HG03558 (cell line): ENCODE measurements around the gene CFHR5.
A peak's percentile ranks its signal among the peaks of the same experiment; 100 is the strongest.
"Not testable (repeated sequence)": the region's sequence is repeated elsewhere in the genome, so short reads cannot be mapped to it uniquely, and the experiment has no call there.

ENCODE experiments used
- ATAC-seq: cut with Tn5 transposase; IDR thresholded peaks from one replicate; pipeline ENCODE4 v1.9.1; 2021; ENCODE audit warnings: moderate number of reproducible peaks; ENCODE audit not compliant: unreplicated experiment; ENCODE audit errors: extremely low read depth

The CFHR5 gene

DNA sequence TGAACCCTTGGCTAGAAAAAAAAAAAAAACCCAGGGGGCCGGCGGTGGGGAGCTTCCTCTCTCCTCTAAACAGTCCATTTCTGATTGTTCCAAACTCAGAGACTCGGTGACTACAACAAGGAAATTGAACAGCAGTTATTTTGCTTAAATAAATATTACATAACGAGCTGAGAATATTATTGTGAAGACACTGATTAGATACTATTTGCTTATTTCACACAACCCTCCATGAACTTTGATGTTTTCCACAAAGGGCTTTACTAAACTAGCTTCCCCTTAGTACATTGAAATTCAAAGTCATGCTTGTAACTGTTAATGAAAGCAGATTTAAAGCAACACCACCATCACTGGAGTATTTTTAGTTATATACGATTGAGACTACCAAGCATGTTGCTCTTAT is at the start of gene CFHR5:
Gene CFHR5 (plus strand): TSS at position 279 of the 400 bp plus-strand sequence. CDS start 109 bp downstream, at position 388.
- ATAC-seq, result no peak

DNA sequence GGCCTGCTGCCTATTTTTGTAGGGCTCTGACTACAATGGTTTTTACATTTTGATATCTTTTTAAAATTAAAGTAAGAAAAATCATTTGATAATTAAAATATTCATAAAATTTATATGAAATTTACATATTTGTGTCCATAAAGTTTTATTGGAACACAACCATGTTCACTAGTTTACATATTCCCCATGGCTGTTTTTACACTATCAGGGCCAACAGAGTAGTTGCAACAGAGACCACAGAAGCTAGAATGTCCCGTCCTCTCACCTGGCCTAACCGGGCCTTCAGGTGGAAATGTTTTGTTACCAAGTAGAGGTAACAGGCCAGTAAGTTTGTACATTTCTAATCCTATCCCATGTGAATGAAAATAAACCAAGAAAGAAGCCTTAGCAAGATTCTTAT is 44.5 kb upstream of the CFHR5 start:
- ATAC-seq, result not testable (repeated sequence)

DNA sequence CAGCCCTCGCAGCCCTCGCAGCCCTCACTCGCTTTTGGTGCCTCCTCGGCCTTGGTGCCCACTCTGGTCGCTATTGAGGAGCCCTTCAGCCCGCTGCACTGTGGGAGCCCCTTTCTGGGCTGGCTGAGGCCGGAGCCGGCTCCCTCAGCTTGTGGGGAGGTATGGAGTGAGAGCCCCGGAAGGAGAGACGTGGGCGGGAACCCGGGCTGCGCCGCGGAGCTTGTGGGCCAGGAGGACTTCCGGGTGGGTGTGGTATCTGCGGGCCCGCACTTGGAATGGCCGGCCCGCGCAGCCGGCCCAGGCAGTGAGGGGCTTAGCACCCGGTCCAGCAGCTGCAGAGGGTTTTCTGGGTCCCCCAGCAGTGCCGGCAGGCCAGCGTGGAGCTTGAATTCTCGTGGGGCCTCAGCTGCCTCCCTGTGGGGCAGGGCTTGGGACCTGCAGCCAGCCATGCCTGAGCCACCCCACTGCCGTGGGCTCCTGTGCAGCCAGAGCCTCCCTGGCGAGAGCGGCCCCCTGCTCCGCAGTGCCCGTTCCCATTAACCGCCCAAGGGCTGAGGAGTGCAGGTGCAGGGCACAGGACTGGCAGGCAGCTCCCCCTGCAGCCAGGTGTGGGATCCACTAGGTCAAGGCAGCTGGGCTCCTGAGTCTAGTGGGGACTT is 43.7 kb upstream of the CFHR5 start:
- ATAC-seq, result no peak

DNA sequence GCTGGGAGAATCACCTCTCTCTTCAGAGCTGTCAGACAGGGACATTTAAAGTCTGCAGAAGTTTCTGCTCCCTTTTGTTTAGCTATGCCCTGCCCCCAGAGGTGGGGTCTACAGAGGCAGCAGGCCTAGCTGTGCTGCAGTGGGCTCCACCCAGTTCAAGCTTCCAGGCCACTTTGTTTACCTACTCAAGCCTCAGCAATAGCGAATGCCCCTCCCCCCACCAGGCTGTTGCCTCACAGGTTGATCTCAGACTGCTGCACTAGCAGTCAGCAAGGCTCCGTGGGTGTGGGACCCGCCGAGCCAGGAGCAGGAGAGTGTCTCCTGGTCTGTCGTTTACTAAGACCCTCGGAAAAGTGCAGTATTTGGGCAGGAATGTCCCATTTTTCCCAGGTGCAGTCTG is 35.9 kb upstream of the CFHR5 start:
- ATAC-seq, result not testable (repeated sequence)

DNA sequence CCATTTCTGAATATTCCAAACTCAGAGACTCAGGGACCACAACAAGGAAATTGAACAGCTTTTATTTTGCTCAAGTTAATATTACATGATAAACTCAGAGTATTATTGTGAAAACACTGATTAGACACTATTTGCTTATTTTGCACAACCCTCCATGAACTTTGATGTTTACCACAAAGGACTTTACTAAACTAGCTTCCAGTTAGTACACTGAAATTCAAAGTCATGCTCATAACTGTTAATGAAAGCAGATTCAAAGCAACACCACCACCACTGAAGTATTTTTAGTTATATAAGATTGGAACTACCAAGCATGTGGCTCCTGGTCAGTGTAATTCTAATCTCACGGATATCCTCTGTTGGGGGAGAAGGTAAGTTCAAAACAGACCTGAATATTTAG is 33.8 kb upstream of the CFHR5 start, which contains the start of gene CFHR2:
Gene CFHR2 (plus strand): TSS at position 171 of the 400 bp plus-strand sequence. CDS start 143 bp downstream, at position 314.
- not testable (repeated sequence) for ATAC-seq

DNA sequence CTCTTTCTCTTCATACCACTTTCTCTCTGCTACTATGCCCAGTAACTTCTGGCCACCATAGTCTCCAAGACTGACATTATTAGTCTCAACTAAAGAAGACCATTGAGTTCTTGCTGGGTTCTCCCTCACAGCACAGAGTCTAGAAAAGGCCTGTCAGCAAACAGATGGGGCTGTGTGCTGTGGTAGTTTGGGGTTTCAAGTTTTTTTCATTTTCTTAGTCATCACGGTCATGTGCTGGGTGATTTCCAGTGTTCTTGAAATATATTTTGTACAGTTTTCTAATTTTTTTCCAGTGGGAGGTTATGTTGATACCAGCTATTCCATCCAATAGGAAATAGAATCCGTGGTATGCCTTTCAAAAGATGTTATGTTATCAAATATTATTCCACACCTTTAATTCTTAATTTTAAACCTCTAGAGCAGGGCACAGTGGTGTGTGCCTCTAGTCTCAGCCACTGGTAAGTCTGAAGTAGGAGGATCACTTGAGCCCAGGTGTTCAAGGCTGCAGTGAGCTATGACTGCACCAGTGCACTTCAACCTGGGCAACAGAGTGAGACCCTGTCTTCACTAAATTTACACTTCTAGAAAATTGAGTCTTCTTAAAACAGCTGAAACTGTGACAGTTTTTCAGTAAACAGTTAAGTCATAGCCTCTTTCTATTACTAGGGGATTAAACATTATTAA is 25.5 kb upstream of the CFHR5 start:
- ATAC-seq, result peak; percentile 87

DNA sequence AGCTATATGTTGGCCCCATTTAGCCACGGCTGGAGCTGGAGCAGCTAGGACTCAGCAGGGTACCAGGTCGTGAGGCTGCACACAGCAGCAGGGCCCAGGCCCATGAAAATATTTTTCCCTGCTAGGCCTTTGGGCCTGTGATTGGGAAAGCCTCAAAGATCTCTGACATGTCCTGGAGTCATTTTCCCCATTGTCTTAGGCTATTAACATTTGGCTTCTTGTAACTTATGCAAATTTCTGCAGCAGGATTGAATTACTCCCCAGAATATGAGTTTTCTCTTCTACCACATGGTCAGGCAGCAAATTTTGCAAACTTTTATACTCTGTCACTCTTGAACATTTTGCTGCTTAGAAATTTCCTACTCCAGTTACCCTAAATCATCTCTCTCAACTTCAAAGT is 22.6 kb upstream of the CFHR5 start:
- no peak for ATAC-seq

DNA sequence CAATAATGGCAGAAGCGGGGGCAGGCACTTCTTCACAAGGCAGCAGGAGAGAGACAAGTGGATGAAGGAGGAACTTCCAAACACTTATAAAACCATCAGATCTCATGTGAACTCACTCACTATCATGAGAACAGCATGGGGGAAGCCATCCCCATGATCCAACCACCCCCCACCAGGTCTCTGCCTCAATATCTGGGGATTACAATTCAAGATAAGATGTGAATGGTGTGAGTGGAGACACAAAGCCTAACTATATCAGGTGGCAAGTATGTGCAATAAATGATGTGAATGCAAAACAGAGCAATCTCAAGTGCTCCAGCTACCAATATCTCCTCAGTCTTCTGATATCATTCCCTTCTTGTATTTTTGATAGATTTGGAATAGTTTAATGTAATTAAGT is 21.4 kb upstream of the CFHR5 start:
- no peak for ATAC-seq

DNA sequence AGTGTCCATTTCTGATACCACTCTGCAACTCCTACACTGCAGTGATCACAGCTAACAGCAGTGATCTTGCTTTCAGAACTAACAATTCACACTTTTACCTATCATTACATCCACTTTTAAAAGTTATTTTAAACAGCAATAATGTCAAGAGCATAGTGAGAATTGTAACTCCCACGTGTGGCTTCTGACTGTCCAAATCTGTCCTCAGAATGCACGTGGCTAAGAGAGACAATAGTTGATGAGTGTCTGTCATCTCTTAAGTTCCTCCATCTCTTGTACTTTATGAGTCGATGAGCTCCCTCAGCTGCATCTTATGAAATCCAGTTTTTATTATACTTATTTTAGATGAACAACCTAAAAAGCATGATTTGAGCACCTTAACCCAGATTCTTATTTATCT is 16.5 kb upstream of the CFHR5 start:
- ATAC-seq, result no peak

DNA sequence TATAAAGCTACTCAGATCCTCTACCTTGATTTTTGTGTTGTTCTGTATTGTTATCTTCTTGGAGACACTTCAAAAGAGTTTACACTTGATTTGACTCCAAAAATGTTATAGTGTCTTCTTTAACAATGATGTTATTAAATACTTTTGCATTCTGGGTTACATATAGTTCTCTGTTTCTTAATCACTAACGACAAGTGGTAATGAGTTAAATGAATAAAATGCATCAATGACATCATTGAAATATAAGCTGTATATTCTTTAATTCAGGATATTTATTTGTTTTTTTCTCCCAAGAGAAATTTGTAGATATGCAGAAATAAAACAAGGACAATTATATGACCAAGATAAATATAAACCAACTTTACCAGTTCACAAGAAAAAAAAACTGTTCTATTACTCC is 7.2 kb upstream of the CFHR5 start:
- no peak for ATAC-seq

DNA sequence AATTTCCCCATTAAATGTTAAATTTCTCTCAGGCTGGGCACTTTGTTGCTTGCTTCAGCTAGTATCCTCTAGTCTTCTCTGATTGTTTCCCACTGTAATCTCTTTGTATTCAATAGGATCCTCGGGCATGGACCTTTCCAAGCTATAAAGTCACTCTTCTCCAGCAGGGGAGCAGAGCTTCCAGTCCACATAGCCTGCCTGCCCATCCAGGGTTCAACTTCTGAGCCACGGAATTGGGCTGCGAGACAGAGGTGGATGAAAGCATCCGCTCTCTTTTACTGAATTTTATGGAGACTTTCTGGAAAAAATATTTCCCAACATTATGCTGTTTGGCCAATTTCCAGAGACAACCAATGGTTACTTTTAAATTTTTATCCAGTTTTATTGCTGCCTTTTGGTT is 1.1 kb upstream of the CFHR5 start:
- ATAC-seq, result no peak

DNA sequence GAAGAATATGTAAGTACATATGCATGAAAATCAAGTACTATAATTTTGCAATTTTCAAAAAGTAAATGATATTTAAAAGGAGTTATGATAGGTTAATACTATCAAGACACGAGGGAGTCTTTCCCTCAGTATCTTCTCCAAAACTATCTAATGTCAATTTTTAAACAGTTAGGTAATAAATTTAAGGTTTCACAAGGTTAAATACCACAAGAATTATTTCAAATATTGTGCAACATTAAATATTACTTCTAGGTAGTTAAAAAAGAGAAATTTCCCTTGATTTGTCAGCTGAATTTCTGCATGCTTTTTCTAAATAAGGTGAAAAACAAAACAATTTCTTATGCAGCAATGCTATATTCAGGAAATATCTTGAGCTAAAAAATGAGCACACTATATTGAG is 3.5 kb downstream of the CFHR5 start:
- no peak for ATAC-seq

DNA sequence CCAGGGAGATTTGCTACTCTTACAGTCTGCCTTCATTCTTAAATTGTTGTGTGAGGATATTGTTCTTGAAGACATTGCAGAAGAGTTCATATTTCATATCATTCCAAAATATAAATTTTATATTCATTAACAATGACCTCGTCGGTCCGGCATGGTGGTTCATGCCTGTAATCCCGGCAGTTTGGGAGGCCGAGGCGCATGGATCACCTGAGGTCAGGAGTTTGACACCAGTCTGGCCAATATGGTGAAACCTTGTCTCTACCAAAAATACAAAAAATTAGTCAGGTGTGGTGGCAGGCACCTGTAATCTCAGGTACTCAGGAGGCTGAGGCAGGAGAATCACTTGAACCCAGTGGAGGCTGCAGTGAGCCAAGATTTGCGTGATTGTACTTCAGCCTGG is 4.9 kb downstream of the CFHR5 start:
- not testable (repeated sequence) for ATAC-seq

DNA sequence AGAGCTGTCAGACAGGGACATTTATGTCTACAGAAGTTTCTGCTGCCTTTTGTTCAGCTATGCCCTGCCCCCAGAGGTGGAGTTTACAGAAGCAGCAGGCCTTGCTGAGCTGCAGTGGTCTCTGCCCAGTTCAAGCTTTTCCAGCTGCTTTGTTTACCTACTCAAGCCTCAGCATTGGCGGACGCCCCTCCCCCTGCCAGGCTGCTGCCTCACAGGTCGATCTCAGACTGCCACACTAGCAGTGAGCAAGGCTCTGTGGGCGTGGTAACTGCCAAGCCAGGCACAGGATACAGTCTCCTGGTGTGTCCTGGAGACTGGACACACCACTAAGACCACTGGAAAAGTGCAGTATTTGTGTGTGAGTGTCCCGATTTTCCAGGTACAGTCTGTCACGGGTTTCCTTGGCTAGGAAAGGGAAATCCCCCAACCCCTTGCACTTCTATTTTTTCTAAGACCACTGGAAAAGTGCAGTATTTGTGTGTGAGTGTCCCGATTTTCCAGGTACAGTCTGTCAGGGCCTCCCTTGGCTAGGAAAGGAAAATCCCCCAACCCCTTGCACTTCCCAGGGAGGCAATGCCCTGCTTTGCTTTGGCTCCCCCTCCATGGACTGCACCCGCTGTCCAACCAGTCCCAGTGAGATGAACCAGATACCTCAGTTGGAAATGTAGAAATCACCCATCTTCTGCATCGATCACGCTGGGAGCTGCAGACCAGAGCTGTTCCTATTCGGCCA is 14.7 kb downstream of the CFHR5 start:
- not testable (repeated sequence) for ATAC-seq

DNA sequence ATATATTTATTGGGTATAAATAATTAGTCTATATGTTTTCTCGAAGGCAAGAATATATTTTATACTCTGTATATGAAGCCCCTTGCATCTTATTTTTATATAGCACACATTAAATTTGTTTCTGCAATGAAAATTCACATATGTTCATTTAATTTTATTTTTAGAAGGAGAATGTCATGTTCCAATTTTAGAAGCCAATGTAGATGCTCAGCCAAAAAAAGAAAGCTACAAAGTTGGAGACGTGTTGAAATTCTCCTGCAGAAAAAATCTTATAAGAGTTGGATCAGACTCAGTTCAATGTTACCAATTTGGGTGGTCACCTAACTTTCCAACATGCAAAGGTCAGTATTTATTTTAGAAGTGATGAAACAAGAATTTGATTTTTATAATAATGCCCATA is 16.6 kb downstream of the CFHR5 start:
- ATAC-seq, result no peak

DNA sequence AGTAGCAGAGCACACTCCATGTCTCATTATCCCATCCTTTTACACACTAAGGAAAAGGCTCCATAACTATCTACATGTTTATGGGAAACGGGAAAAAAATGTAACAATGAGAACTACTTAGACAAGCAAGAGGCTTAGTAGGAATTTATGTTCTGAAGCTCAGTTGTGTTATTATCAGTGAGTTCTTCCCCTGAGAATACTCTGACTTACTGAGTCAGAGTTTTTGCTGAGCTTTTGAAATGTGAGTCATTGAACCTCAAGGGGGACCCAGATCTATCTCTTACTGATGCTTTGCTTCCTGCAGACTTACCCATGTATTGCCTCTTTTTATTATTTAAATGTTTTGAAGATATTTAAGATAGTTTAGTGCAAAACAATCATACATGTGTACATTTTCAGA is 20.1 kb downstream of the CFHR5 start:
- ATAC-seq, result no peak

DNA sequence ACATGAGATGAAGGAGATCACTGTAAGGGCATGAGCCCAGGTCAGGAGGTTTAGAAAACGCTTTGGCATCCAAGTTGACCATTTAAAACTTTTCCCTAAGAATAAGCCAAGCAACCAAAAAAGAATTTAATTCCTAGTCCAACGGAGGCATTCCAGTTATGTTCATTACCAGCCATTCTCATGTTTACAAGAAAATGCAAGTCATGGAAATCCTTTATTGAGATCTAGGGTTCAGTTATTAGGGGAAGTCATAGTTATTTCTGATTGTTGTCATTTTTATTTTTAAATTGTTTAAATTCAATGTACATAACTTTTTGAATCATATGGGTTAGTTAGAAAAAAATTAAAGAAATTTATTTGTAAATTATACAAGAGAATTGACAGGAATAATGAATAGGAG is 24.5 kb downstream of the CFHR5 start:
- no peak for ATAC-seq

DNA sequence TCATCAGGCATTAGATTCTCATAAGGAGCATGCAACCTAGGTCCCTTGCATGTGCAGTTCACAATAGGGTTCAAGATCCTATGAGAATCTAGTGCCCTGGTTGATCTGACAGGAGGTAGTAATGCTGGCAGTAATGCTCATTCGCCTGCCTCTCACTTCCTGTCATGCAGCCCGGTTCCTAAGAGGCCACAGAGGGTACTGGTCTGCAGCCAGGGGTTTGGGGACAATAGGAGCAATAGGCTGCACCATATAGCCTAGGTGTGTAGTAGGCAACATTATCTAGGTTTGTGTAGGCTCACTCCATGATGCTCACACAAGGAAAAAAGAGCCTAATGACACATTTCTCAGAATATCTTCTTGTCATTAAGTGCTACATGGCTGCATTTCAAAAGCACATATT is 25.8 kb downstream of the CFHR5 start:
- no peak for ATAC-seq

DNA sequence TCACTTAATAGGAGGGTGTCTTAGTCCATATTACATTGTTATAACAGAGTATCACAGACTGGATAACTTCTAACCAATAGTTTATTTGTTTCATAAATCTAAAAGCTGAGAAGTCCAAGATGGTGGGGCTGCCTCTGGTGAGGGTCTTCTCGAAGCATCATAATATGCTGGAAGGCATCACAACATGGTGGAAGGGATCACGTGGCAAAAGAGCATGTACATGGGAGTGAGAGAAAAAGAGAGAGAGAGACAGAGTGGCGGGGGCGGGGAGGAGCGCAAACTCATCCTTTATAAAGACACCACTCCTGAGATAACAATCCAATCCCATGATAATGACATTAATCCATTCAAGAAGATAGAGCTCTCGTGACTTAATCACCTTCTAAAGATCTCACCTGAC is 31.5 kb downstream of the CFHR5 start:
- no peak for ATAC-seq

DNA sequence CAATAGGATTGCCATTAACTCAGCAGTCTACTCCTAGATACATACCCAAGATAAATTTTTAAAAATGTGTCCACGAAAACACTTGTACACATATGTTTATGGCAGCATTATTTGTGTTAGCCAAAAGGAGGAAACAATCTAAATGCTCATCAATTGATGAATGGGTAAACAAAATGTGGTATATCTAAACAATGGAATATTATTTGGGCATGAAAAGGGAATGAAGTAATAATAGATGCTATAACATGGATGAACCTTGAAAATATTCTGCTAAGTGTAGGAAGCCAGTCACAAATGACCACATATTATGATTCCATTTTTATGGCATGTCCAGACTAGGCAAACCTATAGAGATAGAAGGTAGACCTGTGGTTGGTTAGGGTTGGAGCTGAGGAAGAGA is 34.3 kb downstream of the CFHR5 start:
- ATAC-seq, result no peak

DNA sequence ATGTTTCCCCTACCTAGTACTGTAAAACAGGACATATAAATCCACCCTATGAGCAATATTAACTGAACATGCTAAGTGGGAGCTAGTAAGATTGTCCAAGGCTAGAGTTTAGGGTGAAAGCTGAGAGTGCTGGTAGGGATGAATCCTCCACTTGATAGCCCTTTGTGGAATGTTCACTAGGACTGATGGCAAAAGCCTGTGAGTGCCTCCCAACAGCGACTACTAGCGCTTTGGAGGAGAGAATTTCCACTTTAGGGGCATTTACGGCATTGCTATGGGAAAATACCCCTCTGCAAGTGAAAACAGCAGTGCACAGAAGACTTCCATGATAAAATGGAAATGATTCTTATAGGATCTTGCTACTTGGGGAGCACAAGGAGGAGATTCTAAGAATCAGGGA is 35.9 kb downstream of the CFHR5 start:
- ATAC-seq, result no peak
